HG02678 (cell line): ENCODE data around the gene ABLIM1.

Experiments used
- ATAC-seq: cut with Tn5 transposase; IDR thresholded peaks from one replicate; pipeline ENCODE4 v1.9.1; 2021; ENCODE audit warnings: mild to moderate bottlenecking, moderate library complexity; ENCODE audit not compliant: unreplicated experiment

ABLIM1 gene

DNA sequence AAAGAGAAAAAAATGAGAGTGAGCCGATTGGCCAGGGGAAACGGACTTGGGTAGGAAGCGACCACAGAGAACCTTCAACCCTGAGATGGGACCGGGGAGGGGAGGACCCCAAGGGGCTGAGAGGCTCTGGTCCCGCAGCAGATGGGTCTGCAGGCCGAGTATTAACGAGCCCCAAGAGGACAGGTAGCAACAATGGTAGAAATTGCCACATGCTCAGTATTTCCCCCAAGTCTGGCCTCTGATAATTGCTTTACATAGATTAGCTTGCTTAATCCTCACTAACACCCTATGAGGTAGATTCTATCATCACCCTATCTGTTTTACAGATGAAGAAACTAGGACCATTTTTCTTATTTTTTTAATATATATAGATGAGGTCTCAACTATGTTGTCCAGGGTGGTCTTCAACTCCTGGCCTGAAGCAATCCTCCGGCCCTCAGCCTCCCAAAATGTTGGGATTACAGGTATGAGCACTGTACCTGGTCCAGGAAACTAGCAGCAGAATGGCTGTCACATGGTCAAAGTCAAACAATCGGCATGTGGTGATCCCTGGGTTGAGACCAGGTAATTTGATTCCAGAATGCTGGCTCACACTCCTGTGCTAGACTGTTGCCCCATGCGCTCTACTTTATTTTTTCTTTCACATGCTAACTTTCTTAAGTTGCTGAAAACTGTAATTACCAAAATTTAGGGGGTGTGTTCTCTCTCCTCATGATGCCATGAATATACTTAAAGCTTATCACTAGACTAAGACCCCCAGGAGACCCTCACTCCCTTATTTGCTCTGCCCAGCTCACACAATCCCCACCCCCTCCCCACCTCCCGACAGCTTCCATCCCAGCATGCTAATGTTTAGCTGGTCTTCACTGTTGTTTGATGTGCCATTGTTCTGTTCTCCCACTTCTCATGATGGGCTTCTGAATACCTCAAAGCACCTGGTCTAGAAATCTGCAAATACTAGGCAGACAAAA is 185.9 kb downstream of the ABLIM1 start:
- ATAC-seq, result no peak

DNA sequence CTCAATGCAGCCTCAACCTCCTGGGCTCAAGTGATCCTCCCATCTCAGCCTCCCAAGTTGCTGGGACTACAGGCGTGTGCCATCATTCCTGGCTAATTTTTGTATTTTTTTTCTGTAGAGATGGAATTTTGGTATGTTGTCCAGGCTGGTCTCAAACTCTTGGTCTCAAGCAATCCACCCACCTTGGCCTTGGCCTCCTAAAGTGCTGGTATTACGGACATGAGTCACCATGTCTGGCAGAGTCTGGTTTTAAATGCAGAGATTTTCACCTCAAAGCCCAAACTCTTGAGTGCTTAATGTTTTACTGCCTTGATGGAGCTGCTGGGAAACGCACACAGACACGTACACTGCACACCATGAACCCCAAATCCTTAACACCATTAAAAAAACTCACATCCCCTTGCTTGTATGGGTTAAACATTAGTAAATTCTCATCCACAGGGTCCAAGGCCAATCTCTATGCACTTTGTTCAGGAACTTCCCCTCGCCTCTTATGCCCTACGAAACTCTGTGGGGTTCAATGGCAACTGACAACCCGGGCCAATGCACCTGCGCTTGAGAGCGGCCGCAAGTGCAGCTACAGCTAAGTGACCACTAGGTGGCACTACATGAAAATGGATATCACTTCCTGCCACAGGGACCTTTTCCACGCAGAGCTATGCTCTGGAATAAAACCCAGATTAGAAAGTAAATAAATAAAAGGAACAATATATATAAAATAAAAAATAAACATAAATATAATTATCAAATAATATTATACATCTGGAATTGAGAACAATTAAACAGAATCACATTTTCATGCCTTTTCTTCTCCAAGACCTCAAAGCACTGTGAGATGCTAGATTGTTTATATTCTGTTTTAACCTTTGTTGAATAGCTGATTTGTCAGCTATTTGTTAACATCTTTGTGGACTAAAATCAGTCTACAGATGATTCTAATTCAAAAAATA is 186.8 kb downstream of the ABLIM1 start:
- ATAC-seq, result peak; percentile 94

DNA sequence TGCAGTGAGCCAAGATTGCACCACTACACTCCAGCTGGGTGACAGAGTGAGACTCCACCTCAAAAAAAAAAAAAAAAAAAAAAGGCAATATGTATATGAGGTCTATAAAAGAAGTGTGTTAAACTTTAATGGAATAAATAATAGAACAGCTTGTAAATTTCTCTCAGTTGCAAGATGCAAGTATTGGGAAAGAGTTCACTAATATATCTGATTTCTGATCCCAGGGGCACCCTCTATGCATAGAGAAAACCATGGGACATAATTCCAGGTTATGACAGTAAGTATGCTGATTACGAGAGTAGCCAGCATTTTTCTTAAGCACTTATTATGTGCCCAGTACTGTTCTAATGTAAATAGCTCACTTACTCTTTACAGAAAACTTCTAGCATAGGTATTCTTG is 187.7 kb downstream of the ABLIM1 start:
- ATAC-seq, result no peak

DNA sequence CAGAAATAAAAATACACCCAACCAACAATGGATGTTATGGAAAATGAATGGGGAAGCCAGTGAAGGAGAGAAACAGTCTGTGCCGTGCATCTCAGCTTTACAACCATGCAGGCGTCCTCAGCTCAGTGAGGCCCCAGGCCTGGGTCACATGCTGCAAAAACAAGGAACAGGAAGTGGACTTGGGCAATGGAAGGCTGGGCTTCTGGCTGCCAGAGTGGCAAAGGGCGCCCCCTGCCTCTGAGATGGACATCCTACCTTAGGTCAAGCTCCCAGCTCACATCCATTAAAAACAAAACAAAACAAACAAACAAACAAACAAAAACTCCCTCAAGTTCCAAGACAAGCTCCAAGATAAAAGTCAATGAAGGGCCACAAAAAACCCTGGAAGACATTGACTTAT is 199.1 kb downstream of the ABLIM1 start:
- ATAC-seq, result no peak

DNA sequence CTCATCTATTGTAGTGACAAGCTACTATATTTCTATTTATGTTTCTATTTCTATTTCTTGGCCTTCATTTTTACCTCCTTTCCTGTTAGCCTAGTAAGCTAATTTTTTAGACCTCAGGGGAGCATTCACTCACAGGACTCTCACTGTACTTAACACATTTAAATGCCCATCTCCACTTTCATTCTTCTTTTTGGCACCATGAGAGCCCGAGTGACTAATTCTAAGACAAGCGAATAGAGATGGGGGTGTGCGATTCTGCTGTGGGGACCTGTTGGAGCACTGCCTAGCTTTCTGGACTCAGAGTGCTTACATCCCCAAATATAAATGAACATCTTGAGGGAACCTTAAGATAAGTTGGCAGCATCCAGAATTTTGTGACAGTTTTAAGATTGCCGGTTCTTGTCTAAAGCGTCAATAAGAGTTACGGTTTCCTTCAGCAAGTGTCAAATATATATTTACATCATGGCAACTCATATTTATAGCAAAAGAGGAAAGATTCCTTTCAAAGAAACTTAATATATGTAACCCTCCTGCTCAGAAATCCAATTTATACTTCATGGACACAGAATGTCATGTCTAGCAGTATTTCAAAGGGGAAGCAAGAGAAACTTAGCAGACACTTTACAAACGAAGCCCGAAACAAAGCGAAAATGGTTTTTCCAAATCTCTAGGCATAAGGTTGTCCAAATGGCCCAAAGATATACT is 199.7 kb downstream of the ABLIM1 start:
- no peak for ATAC-seq

DNA sequence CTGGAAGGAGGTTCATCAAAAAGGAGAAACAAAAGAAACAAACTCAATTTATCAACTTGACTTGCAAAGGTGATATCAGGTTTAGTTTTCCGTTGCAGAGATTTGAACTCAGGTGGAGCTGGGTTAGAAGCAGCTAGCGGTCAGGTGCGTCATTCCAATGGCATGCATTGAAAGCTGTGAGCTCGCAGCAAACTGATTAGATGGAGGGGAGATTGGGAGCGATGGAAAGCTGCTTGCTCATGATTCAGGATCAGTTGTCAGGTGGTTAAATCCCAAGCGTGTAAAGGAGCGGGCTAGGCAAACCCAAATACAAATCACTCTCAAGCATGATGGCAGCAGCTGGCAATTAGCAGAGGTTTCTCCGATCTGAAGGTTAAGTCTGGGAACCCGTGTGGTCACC is 204.5 kb downstream of the ABLIM1 start:
- no peak for ATAC-seq

DNA sequence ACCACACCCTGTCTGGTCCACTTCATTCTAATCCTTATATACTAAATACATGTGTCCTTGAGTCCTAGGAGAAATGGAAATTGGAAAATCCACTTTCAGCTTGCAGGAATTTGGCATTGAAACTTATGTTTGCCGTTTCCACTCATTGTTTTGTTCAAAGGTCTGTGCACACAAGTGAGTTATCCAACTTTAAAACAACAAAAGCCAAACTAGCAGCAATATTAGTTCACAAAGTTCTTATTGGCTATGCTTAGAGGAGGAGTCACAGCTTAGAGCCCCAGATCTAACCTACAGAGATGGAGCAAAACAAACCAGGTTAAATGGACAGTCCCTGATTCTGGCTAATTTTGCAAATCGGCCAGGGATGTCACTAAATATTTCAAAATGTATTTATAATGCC is 209.2 kb downstream of the ABLIM1 start:
- ATAC-seq, result no peak

DNA sequence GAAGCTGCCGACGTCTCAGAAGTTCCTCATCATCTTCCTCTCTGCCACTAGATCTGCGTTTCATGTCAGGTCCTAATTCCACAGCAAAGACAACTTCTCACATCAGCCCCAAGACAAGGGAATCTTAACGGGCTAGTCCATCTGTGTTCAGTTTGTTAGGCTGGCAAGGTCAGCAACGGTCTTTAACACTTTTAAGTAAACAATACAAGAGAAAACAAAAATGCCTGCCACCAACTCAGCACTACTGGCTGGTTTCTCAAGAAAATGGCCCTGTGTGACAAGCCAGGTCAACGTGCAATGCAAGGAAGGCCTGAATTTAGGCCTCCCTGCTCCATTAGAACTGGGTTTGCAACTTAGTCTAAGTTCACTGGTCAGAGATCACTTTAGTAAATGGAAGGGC is 212.7 kb downstream of the ABLIM1 start:
- ATAC-seq, result no peak

DNA sequence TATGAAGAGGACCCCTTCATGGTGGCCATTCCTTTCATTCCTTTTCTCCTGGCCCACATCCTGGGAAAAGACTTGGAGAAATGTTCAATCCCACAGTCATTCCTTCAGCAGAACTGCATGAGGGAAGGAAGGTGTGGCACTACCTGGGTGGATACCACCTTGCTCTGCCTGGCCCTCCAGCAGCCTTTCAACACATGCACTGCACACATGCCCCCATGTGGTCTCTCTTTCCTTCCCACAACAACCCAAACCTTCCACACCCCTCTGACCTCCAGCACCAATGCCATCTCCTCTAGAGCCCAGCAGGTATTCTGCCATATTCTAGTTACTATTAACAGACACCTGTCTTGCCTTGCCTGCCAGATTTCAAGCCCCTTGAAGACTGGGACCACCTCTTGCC is 213.3 kb downstream of the ABLIM1 start:
- no peak for ATAC-seq

DNA sequence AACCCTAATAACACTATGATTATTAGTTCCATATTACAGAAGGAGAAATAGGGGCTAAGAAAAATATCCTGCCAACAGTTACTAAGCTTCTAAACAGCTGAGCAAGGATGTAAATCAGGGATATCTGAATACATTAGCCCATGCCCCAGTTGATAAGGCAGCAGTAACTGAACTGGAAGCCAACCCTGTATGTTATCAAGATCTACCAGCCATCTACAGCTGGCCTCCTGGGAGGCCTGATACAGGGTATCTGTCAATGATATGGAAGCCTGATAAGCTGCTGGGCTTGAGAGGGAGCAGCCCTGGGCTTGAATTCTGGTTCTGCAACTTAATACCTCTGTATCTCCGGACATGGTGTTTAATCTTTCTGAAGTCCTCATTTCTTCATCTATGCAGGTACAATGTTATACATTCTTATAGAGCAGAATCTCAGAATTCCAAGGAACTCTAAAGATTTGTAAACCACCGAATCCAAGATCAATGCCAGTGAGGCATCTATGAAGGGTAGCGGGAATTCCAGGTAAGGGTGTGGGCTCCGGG is 215.9 kb downstream of the ABLIM1 start:
- no peak for ATAC-seq

DNA sequence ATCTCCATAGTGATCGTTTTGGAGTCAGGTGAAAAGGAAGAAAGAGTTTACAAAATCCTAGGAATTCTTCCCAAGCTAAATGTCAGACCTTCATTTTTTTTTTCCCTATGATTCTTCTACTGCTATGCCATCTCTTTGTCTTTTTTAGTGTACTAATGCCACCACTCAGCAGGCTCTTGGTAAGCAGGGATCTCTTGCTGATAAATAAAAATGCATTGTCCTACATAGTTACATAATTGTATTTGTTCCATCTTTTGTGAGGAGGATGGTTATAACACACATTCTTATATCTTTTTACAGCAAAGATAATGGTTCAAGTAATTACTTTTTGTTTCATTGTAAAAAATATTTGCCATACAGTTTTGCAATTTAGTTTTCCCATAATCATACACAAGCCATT is 217.0 kb downstream of the ABLIM1 start:
- ATAC-seq, result no peak

DNA sequence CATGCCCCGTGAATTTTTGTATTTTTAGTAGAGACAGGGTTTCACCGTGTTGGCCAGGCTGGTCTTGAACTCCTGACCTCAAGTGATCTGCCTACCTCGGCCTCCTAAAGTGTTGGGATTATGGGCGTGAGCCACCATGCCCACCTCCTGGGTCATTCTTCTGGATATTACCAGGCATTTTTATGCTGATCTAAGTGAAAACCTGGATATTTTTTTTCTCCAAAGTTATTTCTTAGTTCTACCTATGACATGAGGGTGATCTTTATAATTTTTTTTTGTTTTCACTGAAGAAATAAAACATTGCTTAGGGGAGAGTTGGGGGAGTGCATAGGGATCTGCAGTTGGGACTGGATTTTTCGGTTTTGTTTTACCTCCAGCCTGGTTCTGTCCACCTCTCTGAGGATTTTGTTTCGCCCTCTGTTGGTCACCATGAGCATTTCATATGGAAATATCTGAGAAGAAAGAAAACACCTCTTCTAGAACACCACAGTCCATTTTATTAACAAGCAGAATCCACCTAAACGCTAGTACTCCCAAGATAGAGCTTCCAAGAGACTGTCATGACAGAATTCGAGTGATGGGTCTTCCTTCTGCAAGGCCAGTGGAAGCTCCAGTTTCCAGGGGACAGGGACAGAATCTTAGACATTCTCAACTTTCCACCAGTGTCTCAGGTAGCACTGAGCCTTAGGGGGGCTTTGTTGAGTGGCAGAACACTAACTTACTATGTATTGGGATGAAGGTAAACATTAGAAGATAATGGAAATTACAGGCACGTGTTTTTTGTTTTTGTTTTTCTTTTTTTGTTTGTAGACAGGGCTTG is 220.4 kb downstream of the ABLIM1 start:
- no peak for ATAC-seq

DNA sequence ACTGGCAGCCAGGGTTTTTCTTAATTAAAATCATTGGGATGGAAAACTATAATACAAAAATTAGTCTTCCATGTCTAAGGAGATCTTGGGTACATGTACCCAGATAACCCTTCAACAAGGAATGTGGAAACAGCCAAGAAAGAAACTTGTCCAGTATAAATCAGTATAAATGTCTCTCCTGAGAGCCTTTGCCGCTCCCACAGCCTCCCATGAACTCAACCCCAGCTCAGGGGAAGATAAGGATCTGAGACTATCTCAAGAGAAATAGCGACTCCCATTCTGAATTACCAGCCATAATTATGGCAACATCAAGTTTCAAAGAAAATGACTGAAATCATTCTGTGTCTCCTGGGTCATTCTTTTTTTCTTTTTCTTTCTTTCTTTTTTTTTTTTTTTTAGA is 221.1 kb downstream of the ABLIM1 start:
- ATAC-seq, result no peak

DNA sequence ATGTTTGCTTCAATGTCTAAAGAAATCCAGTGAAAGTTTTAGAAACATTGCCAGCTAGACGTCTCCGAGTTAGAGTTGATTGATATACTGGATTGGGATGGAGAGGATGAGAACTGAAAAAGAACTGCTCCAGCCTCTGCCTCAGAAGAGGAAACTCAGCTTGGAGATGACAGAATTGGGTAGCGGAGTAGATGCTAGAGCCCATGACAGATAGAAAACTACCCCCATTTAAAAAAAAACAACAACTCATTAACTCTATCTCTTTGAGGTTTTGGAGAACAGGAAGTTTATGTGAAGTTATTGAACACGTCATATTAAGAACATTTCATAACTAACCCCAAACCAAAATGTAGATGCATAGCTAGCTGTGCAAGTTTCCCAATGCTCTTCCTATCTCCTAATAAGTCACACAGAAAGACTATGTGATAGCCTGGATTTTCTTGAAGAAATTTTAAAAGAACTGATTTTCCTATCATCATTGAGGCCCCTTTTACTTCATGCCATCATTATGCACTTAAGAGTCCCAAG is 225.4 kb downstream of the ABLIM1 start:
- no peak for ATAC-seq

DNA sequence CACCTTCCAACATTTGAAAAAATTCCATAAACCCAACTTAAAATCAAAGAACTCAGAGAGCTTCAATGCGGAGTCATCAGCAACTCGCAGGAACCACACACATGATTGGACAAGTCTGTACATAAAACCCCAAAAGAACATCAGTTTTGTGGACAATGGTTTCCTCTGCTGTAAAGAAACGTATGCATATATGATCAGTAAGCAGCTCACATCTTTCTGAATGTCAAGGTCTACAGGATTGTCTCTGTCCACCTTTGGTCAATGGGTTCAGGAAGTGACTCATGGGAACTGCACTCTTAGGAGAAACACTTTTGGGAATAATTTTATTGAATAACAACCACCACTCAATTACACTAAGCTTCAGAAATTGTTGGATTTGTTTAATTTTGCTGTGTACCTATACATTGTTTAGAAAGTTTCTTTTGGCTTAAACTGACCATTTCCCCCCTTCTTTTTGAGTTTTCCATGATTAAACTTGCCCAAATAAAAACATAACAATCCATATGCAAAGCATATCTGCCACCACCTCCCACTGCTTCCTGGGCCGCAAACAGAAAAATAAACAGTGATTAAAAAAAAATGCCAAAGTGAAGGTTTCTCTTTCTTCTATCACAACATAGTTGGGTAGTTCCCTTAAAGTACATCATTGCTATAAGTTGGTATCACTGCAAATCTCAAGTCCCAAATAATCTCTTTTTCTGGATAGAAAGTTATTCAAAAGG is 226.5 kb downstream of the ABLIM1 start:
- ATAC-seq, result no peak

DNA sequence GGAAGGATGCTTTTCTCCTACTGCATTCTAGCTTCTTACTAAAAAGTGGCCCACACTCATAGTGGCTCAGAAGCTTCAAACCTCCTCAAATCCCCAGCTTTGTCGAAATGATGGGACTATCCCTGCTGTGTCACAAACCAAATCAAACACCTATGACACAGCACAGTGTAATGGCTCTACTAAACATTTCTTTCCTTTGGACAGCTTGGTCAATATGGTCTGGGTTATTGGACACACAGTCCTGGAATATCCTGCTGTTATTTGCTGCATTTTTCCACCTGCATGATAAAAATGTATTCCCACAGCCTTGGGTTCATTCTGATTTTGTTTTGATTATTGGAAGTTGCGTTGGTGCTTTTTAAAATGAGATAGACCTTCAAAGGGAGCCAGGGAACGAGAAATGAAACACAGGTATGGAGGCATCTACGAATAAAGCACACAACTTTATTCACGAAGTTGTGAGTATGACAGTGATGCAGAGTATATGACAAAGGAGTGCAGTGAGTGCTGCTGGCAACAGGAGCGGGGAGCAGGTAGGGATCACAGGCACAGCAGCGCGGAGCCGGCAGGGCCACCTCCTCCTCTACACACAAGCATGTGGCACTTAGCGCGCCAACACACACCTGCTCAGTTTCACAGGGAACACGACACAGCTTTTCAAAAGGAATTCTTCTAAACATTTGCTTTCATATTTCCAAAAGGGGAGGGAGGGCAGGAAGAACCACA is 227.2 kb downstream of the ABLIM1 start:
- ATAC-seq, result no peak

DNA sequence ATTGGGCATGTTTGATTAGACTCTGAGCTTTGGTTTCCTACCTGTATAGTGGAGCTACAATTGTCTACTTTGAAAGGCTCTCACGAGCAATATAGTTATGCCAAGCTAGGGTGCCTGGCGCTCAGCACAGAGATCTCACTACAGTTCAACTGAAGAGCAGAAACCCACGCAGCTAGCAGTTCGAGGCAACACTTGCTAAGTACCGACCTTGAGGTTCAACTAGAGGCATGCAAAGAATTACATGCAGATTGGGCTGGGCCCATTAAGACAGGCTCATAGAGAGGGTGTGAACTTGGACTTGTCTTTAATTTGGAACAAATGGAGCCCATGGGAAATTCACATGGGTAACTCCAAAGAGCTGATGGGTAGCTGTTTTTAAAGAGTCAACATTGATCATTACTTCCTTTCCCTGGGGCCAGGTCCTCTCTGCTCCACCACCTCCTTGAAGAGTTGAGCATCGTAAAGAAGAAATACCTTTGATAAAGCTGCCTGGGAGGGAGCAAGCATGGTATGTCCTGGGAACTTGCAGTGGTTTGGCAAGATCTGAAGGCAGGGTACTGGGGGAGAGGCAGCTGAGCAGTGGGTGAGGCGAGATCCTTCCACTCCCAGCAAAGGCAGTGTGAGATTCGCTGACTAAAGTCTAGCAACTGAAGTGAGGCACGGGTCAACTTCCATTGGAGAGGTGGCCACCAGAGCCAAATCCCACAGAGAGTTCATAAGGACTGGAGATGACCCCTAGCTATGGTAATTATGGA is 228.3 kb downstream of the ABLIM1 start:
- ATAC-seq, result no peak
